ENCODE measurements around the gene FUT3. TPM values are rescaled to one million over a fixed set of nuclear protein-coding genes. Genes with fewer than 3 reads are reported as not detected.

FUT3 gene
- total and polyA plus RNA-seq, 4 donors, result 0.25 to 0.47 (median 0.27) TPM; not detected in 1

DNA sequence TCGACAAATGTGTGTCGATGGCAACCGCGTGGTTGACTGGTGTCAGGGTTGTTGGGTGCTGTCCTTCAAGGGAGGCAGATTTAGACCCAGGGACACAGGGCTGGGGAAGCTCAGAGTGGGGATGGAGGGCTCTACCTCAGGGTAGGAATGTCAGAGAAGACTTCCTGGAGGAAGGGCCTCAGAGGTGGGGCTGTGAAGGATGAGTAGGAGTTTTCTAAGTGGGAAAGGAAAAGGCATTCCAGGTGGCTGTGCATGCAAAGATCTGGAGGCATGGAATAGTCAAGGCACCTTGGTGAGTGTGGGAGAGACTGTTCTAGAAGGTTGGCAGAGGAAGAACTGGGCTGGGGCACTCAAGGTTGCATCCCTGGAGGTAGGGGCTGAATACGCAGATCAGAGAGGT is 44.3 kb downstream of the FUT3 start:
- H3K27ac ChIP-seq (ENCODE audit: low read depth in 1 of 2, low read length in 2 of 2), result no peak overlapping the region
- H3K4me1 ChIP-seq (ENCODE audit: control insufficient read depth in 4 of 4, insufficient read depth in 4 of 4, low read length in 3 of 4), result peaks cover 11 to 22% (median 16%) of the 10 kb centered on the region in 4 donors
- WGBS, result 95% methylated on average over 5 of the region's 5 CpGs
- TF ChIP-seq, protein P1, sequence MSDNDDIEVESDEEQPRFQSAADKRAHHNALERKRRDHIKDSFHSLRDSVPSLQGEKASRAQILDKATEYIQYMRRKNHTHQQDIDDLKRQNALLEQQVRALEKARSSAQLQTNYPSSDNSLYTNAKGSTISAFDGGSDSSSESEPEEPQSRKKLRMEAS (IDR thresholded peaks at IDR 0.05), result no peak
- TF ChIP-seq, protein P2, sequence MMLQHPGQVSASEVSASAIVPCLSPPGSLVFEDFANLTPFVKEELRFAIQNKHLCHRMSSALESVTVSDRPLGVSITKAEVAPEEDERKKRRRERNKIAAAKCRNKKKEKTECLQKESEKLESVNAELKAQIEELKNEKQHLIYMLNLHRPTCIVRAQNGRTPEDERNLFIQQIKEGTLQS (IDR thresholded peaks at IDR 0.05), result no peak
- TF ChIP-seq YY1 (IDR thresholded peaks at IDR 0.05) (no peak), FOXA2 (IDR thresholded peaks at IDR 0.05) (no peak), RAD21 (IDR thresholded peaks at IDR 0.05) (no peak), TAF1 (conservative IDR thresholded peaks at IDR 0.05) (no peak), FOXA1 (IDR thresholded peaks at IDR 0.05) (no peak)
- no peak for DNase-seq (ENCODE audit: low spot score)
- no peaks in the 10 kb centered on the region for H3K36me3 ChIP-seq (ENCODE audit: control insufficient read depth in 4 of 4, insufficient read depth in 3 of 4, low read depth in 1 of 4, low read length in 3 of 4)
- no peak overlapping the region for H3K4me3 ChIP-seq (ENCODE audit: low read depth in 1 of 3, low read length in 3 of 3)
- no peaks in the 10 kb centered on the region for H3K27me3 ChIP-seq (ENCODE audit: control insufficient read depth in 4 of 4, insufficient read depth in 4 of 4, low read length in 3 of 4)
- no peak overlapping the region for H3K9ac ChIP-seq (ENCODE audit: low read depth in 1 of 2, low read length in 2 of 2)
- no peaks in the 10 kb centered on the region for H3K9me3 ChIP-seq (ENCODE audit: control insufficient read depth in 4 of 4, low read length in 3 of 4)

DNA sequence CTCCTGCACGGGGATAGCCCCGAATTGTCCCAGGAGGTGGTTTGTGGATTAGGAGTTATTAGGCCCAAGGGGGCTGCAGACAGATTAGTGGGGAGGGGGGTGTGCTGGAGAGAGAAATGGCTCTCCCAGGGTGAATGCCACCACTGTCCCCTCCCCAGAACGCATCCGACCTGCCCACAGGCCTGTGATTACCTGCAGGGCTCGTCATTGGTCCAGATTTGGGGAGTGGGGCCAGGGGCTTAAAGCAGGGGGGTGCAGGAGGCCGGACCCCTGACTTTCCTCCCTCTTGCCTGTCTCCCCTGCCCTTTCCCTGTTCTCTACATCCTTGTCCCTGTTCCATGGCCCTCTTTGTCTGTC is 45.1 kb downstream of the FUT3 start:
- no peak overlapping the region for H3K9ac ChIP-seq (ENCODE audit: low read depth in 1 of 2, low read length in 2 of 2)
- H3K27ac ChIP-seq (ENCODE audit: low read depth in 1 of 2, low read length in 2 of 2), result no peak overlapping the region
- H3K27me3 ChIP-seq (ENCODE audit: control insufficient read depth in 4 of 4, insufficient read depth in 4 of 4, low read length in 3 of 4), result no peaks in the 10 kb centered on the region
- no peaks in the 10 kb centered on the region for H3K36me3 ChIP-seq (ENCODE audit: control insufficient read depth in 4 of 4, insufficient read depth in 3 of 4, low read depth in 1 of 4, low read length in 3 of 4)
- no peak overlapping the region for H3K4me3 ChIP-seq (ENCODE audit: low read depth in 1 of 3, low read length in 3 of 3)
- TF ChIP-seq EGR1 (IDR thresholded peaks at IDR 0.05; ENCODE audit: low read depth in 2 of 2) (no peak), NR2F2 (IDR thresholded peaks at IDR 0.05) (no peak), RAD21 (IDR thresholded peaks at IDR 0.05) (no peak), RXRA (IDR thresholded peaks at IDR 0.05) (no peak), TAF1 (conservative IDR thresholded peaks at IDR 0.05) (no peak), JUND (IDR thresholded peaks at IDR 0.05) (no peak), GABPA (IDR thresholded peaks at IDR 0.05 in 1 of 2, conservative IDR thresholded peaks at IDR 0.05 in 1 of 2) (no peak), HNF4A (conservative IDR thresholded peaks at IDR 0.05) (no peak), FOXA2 (IDR thresholded peaks at IDR 0.05) (no peak), YY1 (IDR thresholded peaks at IDR 0.05) (no peak), FOXA1 (IDR thresholded peaks at IDR 0.05) (no peak), SP1 (IDR thresholded peaks at IDR 0.05) (no peak), HNF4G (IDR thresholded peaks at IDR 0.05) (no peak)
- TF ChIP-seq, protein P2 (IDR thresholded peaks at IDR 0.05), result no peak
- TF ChIP-seq, protein P3, sequence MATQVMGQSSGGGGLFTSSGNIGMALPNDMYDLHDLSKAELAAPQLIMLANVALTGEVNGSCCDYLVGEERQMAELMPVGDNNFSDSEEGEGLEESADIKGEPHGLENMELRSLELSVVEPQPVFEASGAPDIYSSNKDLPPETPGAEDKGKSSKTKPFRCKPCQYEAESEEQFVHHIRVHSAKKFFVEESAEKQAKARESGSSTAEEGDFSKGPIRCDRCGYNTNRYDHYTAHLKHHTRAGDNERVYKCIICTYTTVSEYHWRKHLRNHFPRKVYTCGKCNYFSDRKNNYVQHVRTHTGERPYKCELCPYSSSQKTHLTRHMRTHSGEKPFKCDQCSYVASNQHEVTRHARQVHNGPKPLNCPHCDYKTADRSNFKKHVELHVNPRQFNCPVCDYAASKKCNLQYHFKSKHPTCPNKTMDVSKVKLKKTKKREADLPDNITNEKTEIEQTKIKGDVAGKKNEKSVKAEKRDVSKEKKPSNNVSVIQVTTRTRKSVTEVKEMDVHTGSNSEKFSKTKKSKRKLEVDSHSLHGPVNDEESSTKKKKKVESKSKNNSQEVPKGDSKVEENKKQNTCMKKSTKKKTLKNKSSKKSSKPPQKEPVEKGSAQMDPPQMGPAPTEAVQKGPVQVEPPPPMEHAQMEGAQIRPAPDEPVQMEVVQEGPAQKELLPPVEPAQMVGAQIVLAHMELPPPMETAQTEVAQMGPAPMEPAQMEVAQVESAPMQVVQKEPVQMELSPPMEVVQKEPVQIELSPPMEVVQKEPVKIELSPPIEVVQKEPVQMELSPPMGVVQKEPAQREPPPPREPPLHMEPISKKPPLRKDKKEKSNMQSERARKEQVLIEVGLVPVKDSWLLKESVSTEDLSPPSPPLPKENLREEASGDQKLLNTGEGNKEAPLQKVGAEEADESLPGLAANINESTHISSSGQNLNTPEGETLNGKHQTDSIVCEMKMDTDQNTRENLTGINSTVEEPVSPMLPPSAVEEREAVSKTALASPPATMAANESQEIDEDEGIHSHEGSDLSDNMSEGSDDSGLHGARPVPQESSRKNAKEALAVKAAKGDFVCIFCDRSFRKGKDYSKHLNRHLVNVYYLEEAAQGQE (IDR thresholded peaks at IDR 0.05), result no peak
- TF ChIP-seq, protein P4, sequence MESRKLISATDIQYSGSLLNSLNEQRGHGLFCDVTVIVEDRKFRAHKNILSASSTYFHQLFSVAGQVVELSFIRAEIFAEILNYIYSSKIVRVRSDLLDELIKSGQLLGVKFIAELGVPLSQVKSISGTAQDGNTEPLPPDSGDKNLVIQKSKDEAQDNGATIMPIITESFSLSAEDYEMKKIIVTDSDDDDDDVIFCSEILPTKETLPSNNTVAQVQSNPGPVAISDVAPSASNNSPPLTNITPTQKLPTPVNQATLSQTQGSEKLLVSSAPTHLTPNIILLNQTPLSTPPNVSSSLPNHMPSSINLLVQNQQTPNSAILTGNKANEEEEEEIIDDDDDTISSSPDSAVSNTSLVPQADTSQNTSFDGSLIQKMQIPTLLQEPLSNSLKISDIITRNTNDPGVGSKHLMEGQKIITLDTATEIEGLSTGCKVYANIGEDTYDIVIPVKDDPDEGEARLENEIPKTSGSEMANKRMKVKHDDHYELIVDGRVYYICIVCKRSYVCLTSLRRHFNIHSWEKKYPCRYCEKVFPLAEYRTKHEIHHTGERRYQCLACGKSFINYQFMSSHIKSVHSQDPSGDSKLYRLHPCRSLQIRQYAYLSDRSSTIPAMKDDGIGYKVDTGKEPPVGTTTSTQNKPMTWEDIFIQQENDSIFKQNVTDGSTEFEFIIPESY (IDR thresholded peaks at IDR 0.05), result no peak
- TF ChIP-seq, protein P1 (IDR thresholded peaks at IDR 0.05), result no peak
- TF ChIP-seq, protein P5, sequence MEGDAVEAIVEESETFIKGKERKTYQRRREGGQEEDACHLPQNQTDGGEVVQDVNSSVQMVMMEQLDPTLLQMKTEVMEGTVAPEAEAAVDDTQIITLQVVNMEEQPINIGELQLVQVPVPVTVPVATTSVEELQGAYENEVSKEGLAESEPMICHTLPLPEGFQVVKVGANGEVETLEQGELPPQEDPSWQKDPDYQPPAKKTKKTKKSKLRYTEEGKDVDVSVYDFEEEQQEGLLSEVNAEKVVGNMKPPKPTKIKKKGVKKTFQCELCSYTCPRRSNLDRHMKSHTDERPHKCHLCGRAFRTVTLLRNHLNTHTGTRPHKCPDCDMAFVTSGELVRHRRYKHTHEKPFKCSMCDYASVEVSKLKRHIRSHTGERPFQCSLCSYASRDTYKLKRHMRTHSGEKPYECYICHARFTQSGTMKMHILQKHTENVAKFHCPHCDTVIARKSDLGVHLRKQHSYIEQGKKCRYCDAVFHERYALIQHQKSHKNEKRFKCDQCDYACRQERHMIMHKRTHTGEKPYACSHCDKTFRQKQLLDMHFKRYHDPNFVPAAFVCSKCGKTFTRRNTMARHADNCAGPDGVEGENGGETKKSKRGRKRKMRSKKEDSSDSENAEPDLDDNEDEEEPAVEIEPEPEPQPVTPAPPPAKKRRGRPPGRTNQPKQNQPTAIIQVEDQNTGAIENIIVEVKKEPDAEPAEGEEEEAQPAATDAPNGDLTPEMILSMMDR (IDR thresholded peaks at IDR 0.05; ENCODE audit: low read depth, low read length, missing input control), result no peak
- DNase-seq (ENCODE audit: low spot score), result no peak
- no peaks in the 10 kb centered on the region for H3K9me3 ChIP-seq (ENCODE audit: control insufficient read depth in 4 of 4, low read length in 3 of 4)
- WGBS, result 42% methylated on average over 6 of the region's 6 CpGs
- H3K4me1 ChIP-seq (ENCODE audit: control insufficient read depth in 4 of 4, insufficient read depth in 4 of 4, low read length in 3 of 4), result peaks cover 15 to 30% (median 20%) of the 10 kb centered on the region in 4 donors
